Measurements from ENCODE around the gene NBEA.
"Not testable (repeated sequence)": the region's sequence is repeated elsewhere in the genome, so short reads cannot be mapped to it uniquely, and the experiment has no call there.

NBEA gene

DNA sequence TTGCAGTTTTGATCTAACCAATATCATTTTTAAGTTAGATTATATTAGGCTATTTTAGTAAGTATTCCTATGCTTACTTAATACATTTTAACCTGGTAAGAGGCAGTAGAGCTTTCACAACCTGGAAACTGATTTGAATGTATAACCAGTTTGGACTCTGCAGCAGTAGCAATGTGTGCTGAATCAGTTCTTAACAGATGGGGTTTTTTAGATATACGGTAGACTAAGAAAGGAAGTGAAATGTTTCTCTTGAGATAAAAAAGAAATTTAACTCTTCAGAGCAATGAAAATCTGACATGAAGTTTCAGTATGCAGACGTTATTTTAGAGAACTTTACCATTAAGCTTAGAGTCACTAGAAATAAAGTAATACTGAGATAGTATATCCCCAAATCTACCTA lies 2.7 kb downstream of the NBEA start:
- DNase-seq (ENCODE audit: low spot score): no peak

GRCh38 chr13:34951528-34951927 lies 9.5 kb downstream of the NBEA start:
- no peak for DNase-seq (ENCODE audit: low spot score)

GRCh38 chr13:34959489-34959888 lies 17.4 kb downstream of the NBEA start:
- DNase-seq (ENCODE audit: low spot score): no peak

GRCh38 chr13:34964558-34964957 lies 22.5 kb downstream of the NBEA start:
- no peak for DNase-seq (ENCODE audit: low spot score)

DNA sequence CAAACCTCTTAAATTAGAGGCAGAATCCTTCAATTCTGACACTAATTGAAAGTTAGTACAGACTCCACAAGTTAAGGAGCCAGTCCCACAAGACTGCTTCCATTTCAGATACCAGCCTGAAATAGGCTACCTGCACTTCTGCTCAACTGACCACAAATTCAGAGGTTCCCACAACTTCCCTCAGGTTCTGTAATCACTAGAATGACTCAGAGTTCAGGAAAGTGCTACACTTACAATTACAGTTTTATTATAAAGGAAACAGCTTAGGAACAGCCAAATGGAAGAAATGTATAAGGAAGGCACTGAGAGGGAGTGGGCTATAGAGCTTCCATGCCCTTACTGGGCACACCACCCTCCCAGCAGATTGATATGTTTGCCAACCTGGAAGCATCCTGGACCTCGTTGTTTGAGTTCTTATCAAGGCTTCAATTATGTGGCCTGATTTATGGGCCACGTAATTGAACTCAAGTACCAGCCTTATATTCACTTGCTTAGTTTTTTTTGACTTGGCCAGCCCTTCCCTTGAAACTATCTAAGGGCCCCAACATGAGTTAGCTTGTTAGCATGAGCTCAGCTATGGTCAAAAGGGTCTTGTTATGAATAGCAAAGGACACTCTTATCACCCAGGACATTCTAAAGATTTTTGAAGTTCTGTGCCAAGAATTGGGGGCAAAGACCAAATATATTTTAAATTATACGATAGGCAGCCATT lies 25.9 kb downstream of the NBEA start:
- no peak for DNase-seq (ENCODE audit: low spot score)

- DNase-seq (ENCODE audit: low spot score): not testable (repeated sequence)
Observed at GRCh38 chr13:34969539-34969938, 27.5 kb downstream of the NBEA start.

GRCh38 chr13:34970961-34971360 lies 28.9 kb downstream of the NBEA start:
- no peak for DNase-seq (ENCODE audit: low spot score)

- DNase-seq (ENCODE audit: low spot score): no peak
Observed at GRCh38 chr13:34971473-34971872, 29.4 kb downstream of the NBEA start.

- not testable (repeated sequence) for DNase-seq (ENCODE audit: low spot score)
Observed at GRCh38 chr13:34985199-34985598, 43.1 kb downstream of the NBEA start.

DNA sequence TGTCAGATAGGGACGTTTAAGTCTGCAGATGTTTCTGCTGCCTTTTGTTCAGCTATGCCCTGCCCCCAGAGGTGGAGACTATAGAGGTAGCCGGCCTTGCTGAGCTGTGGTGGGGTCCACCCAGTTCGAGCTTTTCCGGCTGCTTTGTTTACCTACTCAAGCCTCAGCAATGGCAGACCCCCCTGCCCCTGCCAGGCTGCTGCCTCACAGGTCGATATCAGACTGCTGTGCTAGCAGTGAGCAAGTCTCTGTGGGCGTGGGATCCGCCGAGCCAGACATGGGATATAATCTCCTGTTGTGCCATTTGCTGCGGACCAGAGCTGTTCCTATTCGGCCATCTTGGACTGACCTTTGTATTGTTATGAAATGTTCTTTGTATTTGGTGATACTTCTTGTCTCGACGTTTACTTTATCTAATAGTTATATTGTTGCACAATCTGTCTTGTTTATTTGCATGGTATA lies 46.3 kb downstream of the NBEA start:
- DNase-seq (ENCODE audit: low spot score): no peak

- DNase-seq (ENCODE audit: low spot score): no peak
Observed at GRCh38 chr13:34990399-34991214, 48.5 kb downstream of the NBEA start.

DNA sequence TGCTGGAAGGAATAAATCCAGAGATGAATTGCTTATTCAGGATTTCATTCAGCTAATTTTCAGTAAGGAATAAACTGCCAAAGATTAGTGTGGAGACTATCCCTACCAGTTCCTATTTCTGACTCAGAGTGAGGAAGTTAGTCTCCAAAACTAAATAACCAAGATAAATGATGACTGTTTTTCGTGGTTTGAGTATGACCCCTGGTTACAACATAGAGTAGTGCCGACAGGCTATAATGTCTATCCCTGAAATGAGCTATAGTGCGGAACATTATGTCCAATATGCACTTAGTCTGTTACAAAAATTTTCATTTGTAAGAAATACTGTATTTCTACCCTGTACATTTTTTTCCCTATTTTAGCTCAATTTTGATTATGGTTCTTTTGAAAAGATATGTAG lies 51.4 kb downstream of the NBEA start:
- no peak for DNase-seq (ENCODE audit: low spot score)

DNA sequence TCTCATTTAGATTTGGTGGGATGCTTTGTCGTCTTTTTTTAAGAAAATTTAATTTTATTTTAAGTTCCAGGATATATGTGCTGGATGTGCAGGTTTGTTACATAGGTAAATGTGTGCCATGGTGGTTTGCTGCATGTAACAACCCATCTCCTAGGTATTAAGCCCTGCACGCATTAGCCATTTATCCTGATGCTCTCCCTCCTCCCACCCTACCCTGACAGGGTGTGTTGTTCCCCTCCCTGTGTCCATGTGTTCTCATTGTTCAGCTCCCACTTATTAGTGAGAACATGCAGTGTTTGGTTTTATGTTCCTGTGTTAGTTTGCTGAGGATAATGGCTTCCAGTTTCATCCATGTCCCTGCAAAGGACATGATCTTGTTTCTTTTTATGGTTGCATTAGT lies 61.7 kb downstream of the NBEA start:
- not testable (repeated sequence) for DNase-seq (ENCODE audit: low spot score)

DNA sequence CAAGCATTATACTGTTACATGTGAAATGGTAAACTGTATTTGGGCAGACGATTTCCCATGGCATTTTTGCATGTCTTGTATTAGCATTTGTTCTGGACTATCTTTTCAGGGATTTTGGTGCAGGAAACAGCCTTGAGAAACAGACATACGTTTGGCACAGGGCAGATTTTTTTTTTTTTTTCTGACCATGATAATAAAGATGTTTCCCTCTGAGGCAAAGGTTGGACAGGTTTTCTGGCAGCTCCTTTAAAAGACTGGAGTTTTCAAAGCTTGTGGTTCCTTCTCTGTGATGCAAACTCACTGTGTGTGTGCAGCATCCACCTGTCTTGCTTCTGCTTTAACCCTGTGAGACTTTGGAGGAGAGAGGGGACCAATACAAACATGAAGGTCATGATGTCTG lies 63.0 kb downstream of the NBEA start:
- DNase-seq (ENCODE audit: low spot score): no peak

DNA sequence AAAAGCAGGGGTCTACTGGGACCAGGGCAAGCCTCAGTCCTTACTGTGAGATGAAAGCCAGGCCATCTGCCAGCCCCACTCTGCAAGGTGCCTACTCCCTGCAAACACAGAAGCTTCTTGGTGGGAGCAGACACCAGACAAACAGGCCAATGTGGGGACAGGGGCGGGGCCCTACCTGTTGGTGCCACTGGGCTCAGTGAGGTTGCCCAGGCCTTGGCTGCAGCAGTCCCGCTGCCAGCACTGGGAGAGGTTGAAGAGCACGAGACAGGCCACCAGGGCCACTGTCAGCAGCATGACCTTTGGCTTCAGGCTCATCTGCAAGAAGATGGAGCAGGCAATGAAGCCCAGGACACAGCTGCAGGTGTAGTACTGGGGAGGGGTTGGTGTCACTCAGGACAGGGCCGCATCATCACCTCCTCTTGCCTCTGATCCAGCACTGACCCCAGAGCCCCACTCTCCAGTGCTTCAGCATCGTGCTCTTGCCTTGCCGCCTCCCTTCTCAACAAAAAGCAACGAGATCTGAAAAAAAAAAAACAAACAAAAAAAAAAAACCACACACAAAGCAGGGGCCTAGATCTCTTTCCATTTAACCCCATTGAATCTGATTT lies 72.6 kb downstream of the NBEA start:
- no peak for DNase-seq (ENCODE audit: low spot score)

- DNase-seq (ENCODE audit: low spot score): no peak
Observed at GRCh38 chr13:35016362-35017112, 74.5 kb downstream of the NBEA start.

DNA sequence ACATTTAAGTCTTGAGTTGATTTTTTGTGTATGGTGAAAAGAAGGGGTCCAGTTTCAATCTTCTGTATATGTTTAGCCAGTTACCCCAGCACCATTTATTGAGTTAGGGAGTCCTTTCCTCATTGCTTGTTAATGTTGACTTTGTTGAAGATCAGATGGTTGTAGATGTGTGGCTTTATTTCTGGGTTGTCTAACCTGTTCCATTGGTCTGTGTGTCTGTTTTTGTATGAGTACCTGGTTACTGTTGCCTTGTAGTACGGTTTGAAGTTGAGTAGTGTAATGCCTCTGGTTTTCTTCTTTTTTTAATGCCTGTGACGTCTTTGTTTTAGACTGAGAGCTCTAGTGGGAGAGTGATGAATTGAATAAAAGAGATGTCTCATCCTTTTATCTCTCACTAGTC lies 83.2 kb downstream of the NBEA start:
- no peak for DNase-seq (ENCODE audit: low spot score)

GRCh38 chr13:35028338-35028867 lies 86.3 kb downstream of the NBEA start:
- DNase-seq (ENCODE audit: low spot score): no peak

GRCh38 chr13:35039012-35039411 lies 96.9 kb downstream of the NBEA start:
- no peak for DNase-seq (ENCODE audit: low spot score)

DNA sequence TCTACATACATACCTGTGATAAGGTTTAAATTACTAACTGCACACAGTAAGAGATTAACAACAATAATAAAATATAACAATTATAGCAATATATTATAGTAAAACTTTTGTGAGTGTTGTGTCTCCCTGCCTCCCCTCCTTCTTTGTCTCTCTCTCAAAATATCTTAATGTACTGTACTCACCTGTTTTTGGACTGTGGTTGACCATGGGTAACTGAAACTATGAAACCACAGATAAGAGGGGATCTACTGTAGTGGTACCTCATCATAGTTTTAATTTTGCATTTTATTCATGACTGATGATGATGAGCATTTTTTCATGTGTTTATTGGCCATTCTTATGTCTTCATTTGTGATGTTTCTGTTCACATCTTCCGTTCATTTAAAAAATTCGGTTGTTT lies 104.5 kb downstream of the NBEA start:
- DNase-seq (ENCODE audit: low spot score): no peak

- DNase-seq (ENCODE audit: low spot score): no peak
Observed at GRCh38 chr13:35055705-35056104, 113.6 kb downstream of the NBEA start.

DNA sequence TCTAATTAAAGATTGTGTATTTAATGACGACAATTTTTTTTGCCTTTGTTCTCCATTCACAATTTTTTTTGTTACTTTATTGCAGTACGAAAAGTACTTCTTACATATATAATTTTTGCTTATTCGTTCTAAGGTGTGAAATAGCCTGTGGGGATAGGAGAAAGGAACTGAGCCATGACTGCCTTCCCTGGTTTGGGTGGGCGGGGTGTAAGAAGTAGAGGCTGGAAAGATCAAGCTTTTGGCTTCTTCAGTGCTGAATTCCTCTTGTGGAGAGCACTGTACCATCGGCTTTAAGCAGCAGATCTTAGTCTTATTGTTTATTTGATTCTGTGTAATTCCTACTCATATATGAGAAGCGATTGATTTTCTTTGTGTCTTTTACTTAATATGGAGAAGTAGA lies 115.8 kb downstream of the NBEA start:
- DNase-seq (ENCODE audit: low spot score): no peak
